Fibroblast of skin of left biceps (primary cell): ENCODE results near the gene OR14I1.

Source experiments
- DNase-seq, 2 experiments: peaks; one replicate each; pipeline ENCODE4 v3.0.0-alpha.2; 2013; ENCODE audit warnings: low read depth in 2 of 2

The OR14I1 gene

GRCh38 chr1:248702714-248703113, at the start of gene OR14I1:
Gene OR14I1, minus strand, starts transcription at chr1:248702766.
- no peak for DNase-seq

GRCh38 chr1:248751635-248752034, 49.1 kb upstream of the OR14I1 start:
- no peak for DNase-seq

DNA sequence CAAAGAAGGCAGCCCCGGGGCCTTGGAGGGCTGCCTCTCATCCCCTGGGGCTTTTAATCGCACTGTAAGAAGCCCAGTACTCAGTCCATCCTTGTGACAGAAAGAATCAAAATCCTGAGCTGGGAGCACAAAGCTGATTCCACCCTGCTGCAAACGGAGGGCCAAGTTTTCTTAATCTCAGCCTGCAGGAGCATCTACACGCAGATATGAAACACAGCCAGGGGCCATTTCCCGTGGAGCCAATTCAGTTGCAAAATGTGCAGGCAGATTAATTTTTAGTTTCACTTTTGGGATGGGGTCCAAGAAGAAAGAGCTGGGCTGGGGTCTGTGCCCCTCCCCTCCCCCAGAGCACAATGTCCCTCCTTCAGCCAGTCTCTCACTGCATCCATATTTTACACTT, 48.6 kb upstream of the OR14I1 start:
- DNase-seq = no peak

DNA sequence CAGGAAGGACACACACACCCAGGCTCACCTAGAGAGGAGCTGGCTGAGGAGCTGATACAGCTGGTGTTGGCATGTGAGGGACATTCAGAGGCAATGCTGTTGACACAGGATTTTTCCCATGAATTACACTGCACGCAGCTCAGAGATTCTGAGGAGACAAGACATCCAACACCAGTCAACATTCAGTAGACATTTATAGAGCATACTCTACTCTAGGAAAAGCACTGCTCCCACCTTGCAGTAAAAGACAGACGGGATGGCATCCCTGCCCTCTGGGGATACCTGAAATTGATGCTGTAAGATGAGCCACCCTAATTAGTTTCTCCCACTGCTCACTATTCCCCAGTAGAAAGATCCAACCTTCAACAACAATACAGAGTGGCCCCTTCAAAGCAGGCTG, 47.9 kb upstream of the OR14I1 start:
- no peak for DNase-seq

DNA sequence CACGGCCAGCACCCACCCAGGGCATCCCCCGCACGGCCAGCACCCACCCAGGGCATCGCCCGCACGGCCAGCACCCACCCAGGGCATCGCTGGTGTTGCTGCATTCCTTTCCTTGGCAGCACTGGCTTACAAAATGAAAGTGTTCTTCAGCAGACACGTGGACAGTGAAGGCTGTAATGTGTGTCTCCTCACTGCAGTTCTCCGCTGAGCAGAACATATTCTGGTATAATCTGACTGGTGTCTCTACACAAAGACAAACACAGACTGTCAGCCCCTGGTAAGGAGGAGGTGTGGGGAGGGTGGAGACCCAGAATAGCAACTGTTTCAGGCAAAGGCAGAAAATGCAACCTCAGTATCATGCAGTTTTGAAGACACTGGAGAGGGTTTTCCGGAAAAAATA, 45.6 kb upstream of the OR14I1 start:
- DNase-seq = no peak

DNA sequence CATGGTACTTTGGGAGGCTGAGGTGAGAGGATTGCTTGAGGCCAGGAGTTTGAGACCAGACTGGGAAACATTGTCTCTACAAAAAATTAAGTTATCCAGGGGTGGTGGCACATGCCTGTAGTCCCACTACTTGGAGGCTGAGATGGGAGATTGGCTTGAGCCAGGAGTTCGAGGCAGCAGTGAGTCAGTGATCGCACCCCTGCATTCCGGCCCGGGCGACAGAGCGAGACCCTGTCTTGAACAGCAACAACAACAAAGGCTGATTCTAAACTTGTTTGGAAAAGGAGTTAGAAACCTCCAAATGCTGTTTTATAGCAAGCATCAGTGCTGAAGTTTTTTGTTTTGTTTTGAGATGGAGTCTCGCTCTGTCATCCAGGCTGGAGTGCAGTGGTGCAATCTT, 38.3 kb upstream of the OR14I1 start:
- DNase-seq = no peak

DNA sequence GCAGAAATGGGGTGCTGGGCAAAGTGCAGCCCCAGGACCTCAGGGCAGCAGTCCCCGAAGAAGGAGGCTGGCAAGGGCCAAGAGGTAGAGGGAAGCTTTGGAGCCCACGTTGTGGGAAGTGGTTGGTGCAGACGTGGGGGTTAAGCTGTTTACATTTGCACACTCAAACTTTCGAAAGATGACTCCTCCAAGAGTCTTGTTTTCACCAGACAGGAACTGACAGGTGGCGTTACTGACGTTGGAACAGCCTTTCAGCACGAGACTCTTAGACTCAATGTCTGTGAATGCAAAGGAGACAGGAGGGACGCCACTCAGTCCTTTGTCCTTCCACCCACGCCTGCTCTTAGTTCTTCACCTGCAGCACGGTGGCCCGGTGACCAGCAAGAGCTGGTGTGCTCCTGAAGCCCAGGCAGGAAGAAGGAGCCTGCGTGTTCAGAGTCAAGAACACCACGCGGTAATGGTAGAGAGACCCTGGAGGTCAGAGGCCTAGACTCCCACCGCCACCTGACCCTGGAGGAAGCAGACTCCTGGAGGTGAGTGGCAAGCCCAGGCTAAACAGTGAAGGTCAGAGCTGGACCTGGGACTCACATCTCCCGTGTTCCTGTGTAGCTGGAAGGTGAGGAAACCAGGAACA, 37.1 kb upstream of the OR14I1 start:
- no peak for DNase-seq

GRCh38 chr1:248737457-248737856, 34.9 kb upstream of the OR14I1 start:
- no peak for DNase-seq

DNA sequence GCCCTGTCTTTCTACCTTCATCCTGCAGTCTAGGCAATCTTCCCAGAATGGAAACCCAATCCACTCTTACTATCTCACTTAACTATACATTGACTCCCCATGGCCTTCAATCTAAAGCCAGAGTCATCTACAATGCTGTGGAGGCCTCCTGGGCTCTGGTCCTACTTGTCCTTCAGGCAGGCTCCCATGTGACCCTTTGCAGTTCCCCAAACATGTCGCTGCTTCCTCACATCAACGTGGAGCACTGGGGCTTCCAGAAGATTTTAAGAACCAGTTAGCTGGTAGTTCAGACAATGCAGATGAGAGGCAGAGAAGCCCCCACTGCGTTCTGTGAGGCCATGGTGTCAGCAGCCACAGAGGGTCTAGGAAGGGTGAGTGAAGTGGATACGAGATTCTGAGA, 34.4 kb upstream of the OR14I1 start:
- DNase-seq = no peak

DNA sequence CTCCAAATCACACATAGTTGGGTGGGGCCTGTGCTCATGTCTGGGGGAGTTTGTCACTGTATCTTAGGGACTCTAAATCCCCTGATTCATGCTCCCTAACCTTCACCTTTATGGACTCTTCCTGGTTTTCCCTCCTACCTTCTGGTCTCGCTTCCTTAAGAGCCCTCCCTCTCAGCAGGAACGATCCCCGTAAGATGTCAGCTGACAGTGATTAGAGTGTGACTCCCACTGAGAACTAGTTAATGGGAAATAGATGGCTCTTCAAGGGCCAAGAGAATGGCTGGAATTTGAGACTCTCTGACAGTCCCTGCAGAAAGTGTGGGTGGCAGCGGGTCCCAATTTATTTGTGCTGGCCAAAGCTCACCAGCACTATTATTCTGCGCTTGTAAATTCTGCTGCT, 31.0 kb upstream of the OR14I1 start:
- no peak for DNase-seq

DNA sequence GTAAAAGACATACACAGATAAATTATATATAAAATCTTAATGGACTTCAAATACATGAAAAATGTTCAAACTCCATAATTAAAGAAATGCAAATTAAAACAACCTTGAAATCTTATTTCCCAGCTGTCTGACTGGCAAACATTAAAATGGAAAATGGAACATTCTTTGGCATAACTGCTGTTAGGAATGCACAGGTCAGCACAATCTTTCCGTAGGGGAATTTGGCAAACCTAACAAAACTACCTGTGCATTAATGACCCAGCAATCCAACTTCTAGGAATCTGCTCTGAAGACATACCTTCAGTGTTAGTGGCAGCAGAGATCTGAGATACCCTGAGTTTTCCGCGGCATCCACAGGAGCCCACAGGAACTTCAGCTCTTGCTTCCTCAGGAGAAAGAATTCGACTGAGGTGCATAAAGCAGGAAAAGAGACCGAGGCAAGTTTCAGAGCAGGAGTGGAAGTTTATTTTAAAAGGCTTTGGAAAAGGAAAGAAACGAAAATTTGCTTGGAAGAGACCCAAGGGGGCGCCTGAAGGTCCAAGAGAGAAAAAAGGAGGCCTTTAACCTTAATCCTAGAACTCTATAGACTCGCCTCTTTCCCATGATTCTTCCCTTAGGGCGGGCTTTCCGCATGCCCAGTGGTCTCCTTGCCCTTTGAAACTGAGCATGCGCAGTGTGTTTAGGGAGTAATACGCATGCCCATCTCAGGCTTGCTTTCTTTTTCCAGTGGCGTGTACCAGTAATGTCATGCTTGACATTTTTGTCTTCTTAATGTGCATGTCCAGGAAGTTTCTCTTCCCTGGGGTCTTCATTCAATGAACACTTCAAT, 28.2 kb upstream of the OR14I1 start:
- no peak for DNase-seq

GRCh38 chr1:248714248-248714647, 11.7 kb upstream of the OR14I1 start:
- DNase-seq = no peak

- DNase-seq = no peak
Measured at GRCh38 chr1:248710305-248710900, 7.8 kb upstream of the OR14I1 start.

DNA sequence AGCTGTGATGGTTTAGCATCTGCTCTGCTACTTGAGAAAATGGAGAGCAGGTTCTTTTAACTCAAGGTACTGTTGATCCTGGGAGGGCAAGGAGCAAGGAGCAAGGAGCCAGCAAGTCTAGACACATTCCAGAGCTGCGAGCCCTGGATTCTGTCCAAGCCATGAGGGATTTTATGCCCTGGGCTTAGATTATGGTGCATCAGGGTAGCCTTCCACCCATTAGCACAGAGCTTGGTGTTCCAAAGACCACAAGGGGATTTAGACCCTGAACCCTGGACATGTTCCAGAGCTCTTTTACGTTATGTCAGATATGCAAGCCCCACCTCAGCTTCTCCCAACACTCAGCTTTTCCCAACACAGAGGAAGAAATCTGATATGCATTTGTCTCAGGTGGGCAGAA, 2.0 kb upstream of the OR14I1 start:
- no peak for DNase-seq

DNA sequence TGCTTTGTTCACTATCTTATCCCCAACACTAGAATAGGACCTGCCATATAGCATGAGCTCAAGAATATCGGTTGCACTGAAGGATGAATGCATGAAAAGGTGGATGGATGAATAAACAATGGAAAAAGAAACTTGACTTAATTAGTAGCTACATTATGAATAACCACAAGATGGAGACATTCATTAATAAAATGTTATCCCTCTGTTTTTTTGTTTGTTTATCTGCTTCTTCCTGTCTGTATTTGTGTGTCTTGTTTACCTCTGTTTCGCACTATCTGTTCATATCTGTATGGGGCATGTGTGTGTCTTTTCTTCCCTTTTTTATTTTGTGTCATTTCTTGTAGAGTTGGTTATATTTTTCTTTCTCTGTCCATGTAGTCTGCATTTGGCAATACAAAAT, 1.1 kb upstream of the OR14I1 start:
- DNase-seq = no peak

GRCh38 chr1:248699099-248699498, 3.5 kb downstream of the OR14I1 start:
- DNase-seq = no peak

GRCh38 chr1:248697907-248698306, 4.7 kb downstream of the OR14I1 start:
- DNase-seq = no peak

DNA sequence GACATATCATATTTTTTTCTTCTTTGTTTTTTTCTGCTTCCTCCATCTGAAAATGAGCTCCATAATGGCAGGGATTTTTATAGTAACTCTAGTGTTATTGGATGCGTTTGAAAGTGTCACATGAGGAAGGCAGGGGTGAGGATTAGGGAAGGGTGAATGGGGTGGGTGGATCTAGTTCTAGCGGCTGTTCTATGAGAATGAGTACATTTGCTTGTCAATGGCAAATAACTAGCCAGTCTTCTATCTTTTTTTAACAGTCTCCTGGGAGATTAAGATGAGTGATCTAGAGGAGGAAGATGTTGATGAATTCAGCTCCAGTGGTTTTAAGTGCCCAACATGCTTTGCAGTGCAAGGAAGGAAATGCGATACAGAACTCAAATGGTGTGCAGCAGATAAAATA, 5.8 kb downstream of the OR14I1 start:
- DNase-seq = no peak

- no peak for DNase-seq
Measured at GRCh38 chr1:248696261-248696660, 6.3 kb downstream of the OR14I1 start.

DNA sequence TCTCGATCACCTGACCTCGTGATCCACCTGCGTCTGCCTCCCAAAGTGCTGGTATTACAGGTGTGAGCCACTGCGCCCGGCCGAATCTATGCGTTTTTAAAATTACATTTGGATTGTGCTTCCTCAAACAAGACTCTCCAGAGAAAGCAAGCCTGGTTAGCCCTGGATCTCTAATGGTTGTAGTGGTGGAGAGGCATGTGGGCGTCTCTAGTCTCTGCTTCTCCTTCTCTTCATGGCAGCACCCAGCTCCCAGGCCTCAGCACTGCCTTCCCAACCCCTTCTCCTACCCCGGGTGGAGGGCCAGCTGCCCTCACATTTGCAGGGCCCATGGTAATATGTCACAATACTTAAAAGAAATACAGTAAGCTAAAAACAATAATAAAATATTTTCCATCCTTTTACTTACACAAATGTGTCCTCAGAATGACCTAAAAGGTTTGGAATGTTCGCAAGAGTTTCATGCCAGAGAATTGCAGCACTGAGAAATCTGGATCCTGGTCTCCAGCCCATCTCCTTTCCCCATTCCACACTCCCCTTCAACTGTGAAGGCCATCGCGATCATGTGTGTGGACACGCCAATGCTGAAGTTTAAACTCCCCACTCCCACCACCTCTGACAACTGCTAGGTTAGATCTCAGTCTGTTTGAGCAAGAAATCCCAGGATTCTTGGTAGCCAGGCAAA, 7.0 kb downstream of the OR14I1 start:
- no peak for DNase-seq

DNA sequence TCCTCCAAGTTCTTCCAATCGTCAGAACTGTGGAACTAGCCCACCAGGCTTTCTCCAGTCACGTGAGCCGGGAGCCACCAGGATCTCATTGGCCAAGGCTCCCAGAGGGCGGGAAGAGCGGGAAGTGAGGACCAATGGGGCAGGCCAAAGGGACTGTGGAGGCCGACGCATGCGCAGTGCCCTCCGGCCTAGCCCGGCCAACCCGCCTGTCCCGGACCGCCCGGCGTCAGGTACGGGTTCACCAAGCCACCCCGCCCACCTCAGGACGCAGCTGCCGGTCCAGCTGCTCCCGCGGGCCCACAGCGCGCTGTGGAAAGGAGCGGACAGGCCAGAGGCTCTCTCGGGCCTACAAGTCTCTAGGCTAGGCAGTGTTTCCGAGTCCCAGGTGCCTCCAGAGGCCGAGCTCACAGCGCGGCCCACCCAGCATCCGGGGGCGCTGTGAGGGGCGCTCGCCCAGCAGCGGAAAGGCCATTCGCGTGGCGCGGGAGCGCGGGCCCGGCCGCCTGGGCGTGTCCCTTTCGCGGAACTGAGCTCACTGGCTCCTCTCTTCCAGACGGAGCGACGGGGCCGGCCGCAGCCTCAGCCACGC, 10.9 kb downstream of the OR14I1 start:
- no peak for DNase-seq
